ENCODE measurements around the gene ZNF862. TPM values are rescaled to one million over a fixed set of nuclear protein-coding genes. Genes with fewer than 3 reads are reported as not detected.

Gene ZNF862
- total RNA-seq, 4 donors from 2014 or later, result 2.9 to 10.7 (median 7.0) TPM

- Histone ChIP-seq H3K36me3 (no peaks in the 10 kb centered on the region), H3K4me1 (no peaks in the 10 kb centered on the region), H3K4me3 (no peak overlapping the region), H3K27ac (no peak overlapping the region), H3K9me3 (no peaks in the 10 kb centered on the region), H3K27me3 (no peaks in the 10 kb centered on the region)
- intact Hi-C loops (cut with DNase I; ENCODE audit: low total_unique reads) (no loop called here), in situ Hi-C loops (cut with MboI; ENCODE audit: low sequenced_read_pairs in 4 of 4) (no loop called here)
- DNase-seq (no peak), ATAC-seq (no peak)
- TF ChIP-seq POLR2A (IDR thresholded peaks at IDR 0.05), result no peak
- TF ChIP-seq CTCF (IDR thresholded peaks at IDR 0.05 in 4 of 5, conservative IDR thresholded peaks at IDR 0.05 in 1 of 5), result no peak
Measured at GRCh38 chr7:149830997-149831740, 7.0 kb upstream of the ZNF862 start.

GRCh38 chr7:149831741-149832219 lies 6.4 kb upstream of the ZNF862 start:
- in situ Hi-C loops (cut with MboI; ENCODE audit: low sequenced_read_pairs in 4 of 4) (no loop called here), intact Hi-C loops (cut with DNase I; ENCODE audit: low total_unique reads) (no loop called here)

GRCh38 chr7:149832332-149833041 lies 5.7 kb upstream of the ZNF862 start:
- DNase-seq, result no peak
- in situ Hi-C loops (cut with MboI; ENCODE audit: low sequenced_read_pairs in 4 of 4), result no loop called here
- no peak overlapping the region for H3K4me3 ChIP-seq

More at GRCh38 chr7:149831741-149832219, 6.4 kb upstream of the ZNF862 start:
- H3K36me3 ChIP-seq, result no peaks in the 10 kb centered on the region
- no peaks in the 10 kb centered on the region for H3K27me3 ChIP-seq
- no peaks in the 10 kb centered on the region for H3K4me1 ChIP-seq
- no peak overlapping the region for H3K4me3 ChIP-seq
- TF ChIP-seq CTCF (IDR thresholded peaks at IDR 0.05 in 4 of 5, conservative IDR thresholded peaks at IDR 0.05 in 1 of 5) (no peak), POLR2A (IDR thresholded peaks at IDR 0.05) (no peak)
- H3K9me3 ChIP-seq, result no peaks in the 10 kb centered on the region
- ATAC-seq, result no peak
- no peak overlapping the region for H3K27ac ChIP-seq
- DNase-seq, result no peak

GRCh38 chr7:149833495-149834130 lies 4.6 kb upstream of the ZNF862 start:
- H3K27ac ChIP-seq, result no peak overlapping the region
- intact Hi-C loops (cut with DNase I; ENCODE audit: low total_unique reads), result no loop called here
- in situ Hi-C loops (cut with MboI; ENCODE audit: low sequenced_read_pairs in 4 of 4), result no loop called here
- no peaks in the 10 kb centered on the region for H3K27me3 ChIP-seq
- no peak for TF ChIP-seq CTCF (IDR thresholded peaks at IDR 0.05 in 4 of 5, conservative IDR thresholded peaks at IDR 0.05 in 1 of 5)
- no peak for TF ChIP-seq POLR2A (IDR thresholded peaks at IDR 0.05)
- no peak for DNase-seq
- H3K36me3 ChIP-seq, result no peaks in the 10 kb centered on the region
- no peak overlapping the region for H3K4me3 ChIP-seq
- no peaks in the 10 kb centered on the region for H3K9me3 ChIP-seq
- no peak for ATAC-seq
- peaks cover 0 to 4% of the 10 kb centered on the region in 2 donors for H3K4me1 ChIP-seq

More at GRCh38 chr7:149832332-149833041, 5.7 kb upstream of the ZNF862 start:
- TF ChIP-seq CTCF (IDR thresholded peaks at IDR 0.05 in 4 of 5, conservative IDR thresholded peaks at IDR 0.05 in 1 of 5), result no peak
- TF ChIP-seq POLR2A (IDR thresholded peaks at IDR 0.05), result no peak
- no peak overlapping the region for H3K27ac ChIP-seq
- H3K36me3 ChIP-seq, result no peaks in the 10 kb centered on the region
- no peak for ATAC-seq
- no peaks in the 10 kb centered on the region for H3K9me3 ChIP-seq
- no peaks in the 10 kb centered on the region for H3K27me3 ChIP-seq
- no peaks in the 10 kb centered on the region for H3K4me1 ChIP-seq
- intact Hi-C loops (cut with DNase I; ENCODE audit: low total_unique reads), result no loop called here
